Upper lobe of right lung (tissue), 1 donor: Measurements from ENCODE around the gene NPW. TPM values are rescaled to one million over a fixed set of nuclear protein-coding genes. Genes with fewer than 3 reads are reported as not detected.

Source experiments
- ATAC-seq: fragments of 200-7000 bp; cut with Tn5 transposase; one replicate; pipeline ENCODE4 v1.9.1; 2020; ENCODE audit warnings: mild to moderate bottlenecking, moderate library complexity
- DNase-seq: peaks from one replicate; pipeline ENCODE4 v3.0.0-alpha.2; 2020
- H3K27ac ChIP-seq: fragments of 200-600 bp; one replicate; pipeline ENCODE4 v1.8.0; 2022
- H3K27me3 ChIP-seq: fragments of 200-600 bp; one replicate; pipeline ENCODE4 v1.8.0; 2022; ENCODE audit warnings: mild to moderate bottlenecking
- H3K36me3 ChIP-seq: fragments of 200-600 bp; one replicate; pipeline ENCODE4 v1.8.0; 2022
- H3K4me1 ChIP-seq: fragments of 200-600 bp; one replicate; pipeline ENCODE4 v1.8.0; 2022
- H3K4me3 ChIP-seq: fragments of 200-600 bp; one replicate; pipeline ENCODE4 v1.8.0; 2022; ENCODE audit warnings: mild to moderate bottlenecking
- H3K9me3 ChIP-seq: fragments of 200-600 bp; one replicate; pipeline ENCODE4 v1.8.0; 2022
- CTCF ChIP-seq: fragments of 200-600 bp; IDR thresholded peaks from one replicate; pipeline ENCODE4 v1.8.0; 2022; ENCODE audit warnings: antibody characterized with exemption
- intact Hi-C: fragments of 100-400 bp; cut with DNase I; formaldehyde crosslinking; loops from one replicate; pipeline ENCODE4 v1.11.0; 2022
- total RNA-seq: library from RNA; stranded (reverse); fragmentation: NEBNext Ultra II Directional; extraction: Animal tissue kit (Norgen Biotek cat#: 25700); gene quantifications from one replicate; pipeline ENCODE4 v1.2.1, GENCODE V29; 2021
- donor health status: DM: no; HTN: yes; CAD: no; lungs with severe emphysema.

The NPW gene
- total RNA-seq, 1 donor from 2014 or later, result not detected

GRCh38 chr16:1991948-1992703, 27.5 kb upstream of the NPW start:
- DNase-seq, result peak; percentile 97
- peaks cover 27% of the 10 kb centered on the region for H3K27me3 ChIP-seq
- intact Hi-C loops, result no loop called here
- peak; percentile 93 for ATAC-seq
- H3K27ac ChIP-seq, result peak overlapping the region; percentile 53
- H3K4me3 ChIP-seq, result peak overlapping the region; percentile 41
- H3K4me1 ChIP-seq, result peaks cover 16% of the 10 kb centered on the region
- TF ChIP-seq CTCF, result no peak
- peaks cover 8% of the 10 kb centered on the region for H3K36me3 ChIP-seq
- H3K9me3 ChIP-seq, result no peaks in the 10 kb centered on the region

- peaks cover 13% of the 10 kb centered on the region for H3K36me3 ChIP-seq
Measured at GRCh38 chr16:1992704-1993317, 26.8 kb upstream of the NPW start.

GRCh38 chr16:1993731-1994131, 25.9 kb upstream of the NPW start:
- Histone ChIP-seq H3K4me3 (no peak overlapping the region), H3K9me3 (no peaks in the 10 kb centered on the region), H3K27ac (no peak overlapping the region), H3K36me3 (peaks cover 22% of the 10 kb centered on the region), H3K4me1 (peaks cover 23% of the 10 kb centered on the region), H3K27me3 (peaks cover 24% of the 10 kb centered on the region)
- TF ChIP-seq CTCF, result no peak
- peak; percentile 70 for DNase-seq
- no peak for ATAC-seq
- intact Hi-C loops, result no loop called here

More at GRCh38 chr16:1992704-1993317, 26.8 kb upstream of the NPW start:
- no peak for TF ChIP-seq CTCF
- no peaks in the 10 kb centered on the region for H3K9me3 ChIP-seq
- ATAC-seq (no peak), DNase-seq (no peak)
- H3K4me3 ChIP-seq, result no peak overlapping the region
- intact Hi-C loops, result no loop called here
- H3K4me1 ChIP-seq, result peaks cover 16% of the 10 kb centered on the region
- H3K27me3 ChIP-seq, result peaks cover 27% of the 10 kb centered on the region
- H3K27ac ChIP-seq, result no peak overlapping the region

- Histone ChIP-seq H3K4me3 (no peak overlapping the region), H3K4me1 (peaks cover 6% of the 10 kb centered on the region), H3K36me3 (peaks cover 62% of the 10 kb centered on the region), H3K9me3 (no peaks in the 10 kb centered on the region), H3K27ac (peak overlapping the region; percentile 47), H3K27me3 (no peaks in the 10 kb centered on the region)
- DNase-seq (no peak), ATAC-seq (no peak)
- intact Hi-C loops, result no loop called here
- no peak for TF ChIP-seq CTCF
Measured at GRCh38 chr16:1997494-1998359, 21.9 kb upstream of the NPW start.

GRCh38 chr16:1998360-1998835, 21.2 kb upstream of the NPW start:
- H3K27ac ChIP-seq, result peak overlapping the region; percentile 47
- ATAC-seq, result no peak

More at GRCh38 chr16:1998360-1998835, 21.2 kb upstream of the NPW start:
- Histone ChIP-seq H3K9me3 (no peaks in the 10 kb centered on the region), H3K4me3 (no peak overlapping the region), H3K4me1 (peaks cover 8% of the 10 kb centered on the region), H3K36me3 (peaks cover 69% of the 10 kb centered on the region), H3K27me3 (no peaks in the 10 kb centered on the region)
- DNase-seq, result no peak
- no peak for TF ChIP-seq CTCF
- intact Hi-C loops, result no loop called here
